Upper lobe of right lung (tissue), 1 donor: ENCODE results near the gene PFKP. TPM values are rescaled to one million over a fixed set of nuclear protein-coding genes. Genes with fewer than 3 reads are reported as not detected.

ENCODE experiments used
- ATAC-seq: fragments of 200-7000 bp; cut with Tn5 transposase; one replicate; pipeline ENCODE4 v1.9.1; 2020; ENCODE audit warnings: mild to moderate bottlenecking, moderate library complexity
- DNase-seq: peaks from one replicate; pipeline ENCODE4 v3.0.0-alpha.2; 2020
- H3K27ac ChIP-seq: fragments of 200-600 bp; one replicate; pipeline ENCODE4 v1.8.0; 2022
- H3K27me3 ChIP-seq: fragments of 200-600 bp; one replicate; pipeline ENCODE4 v1.8.0; 2022; ENCODE audit warnings: mild to moderate bottlenecking
- H3K36me3 ChIP-seq: fragments of 200-600 bp; one replicate; pipeline ENCODE4 v1.8.0; 2022
- H3K4me1 ChIP-seq: fragments of 200-600 bp; one replicate; pipeline ENCODE4 v1.8.0; 2022
- H3K4me3 ChIP-seq: fragments of 200-600 bp; one replicate; pipeline ENCODE4 v1.8.0; 2022; ENCODE audit warnings: mild to moderate bottlenecking
- H3K9me3 ChIP-seq: fragments of 200-600 bp; one replicate; pipeline ENCODE4 v1.8.0; 2022
- intact Hi-C: fragments of 100-400 bp; cut with DNase I; formaldehyde crosslinking; loops from one replicate; pipeline ENCODE4 v1.11.0; 2022
- total RNA-seq: library from RNA; stranded (reverse); fragmentation: NEBNext Ultra II Directional; extraction: Animal tissue kit (Norgen Biotek cat#: 25700); gene quantifications from one replicate; pipeline ENCODE4 v1.2.1, GENCODE V29; 2021
- TF ChIP-seq, protein P1 (sequence below): fragments of 200-600 bp; IDR thresholded peaks from one replicate; pipeline ENCODE4 v1.8.0; 2022; ENCODE audit warnings: antibody characterized with exemption
- donor health status: DM: no; HTN: yes; CAD: no; lungs with severe emphysema.

The PFKP gene
- total RNA-seq, 1 donor from 2014 or later = 29.3 TPM

DNA sequence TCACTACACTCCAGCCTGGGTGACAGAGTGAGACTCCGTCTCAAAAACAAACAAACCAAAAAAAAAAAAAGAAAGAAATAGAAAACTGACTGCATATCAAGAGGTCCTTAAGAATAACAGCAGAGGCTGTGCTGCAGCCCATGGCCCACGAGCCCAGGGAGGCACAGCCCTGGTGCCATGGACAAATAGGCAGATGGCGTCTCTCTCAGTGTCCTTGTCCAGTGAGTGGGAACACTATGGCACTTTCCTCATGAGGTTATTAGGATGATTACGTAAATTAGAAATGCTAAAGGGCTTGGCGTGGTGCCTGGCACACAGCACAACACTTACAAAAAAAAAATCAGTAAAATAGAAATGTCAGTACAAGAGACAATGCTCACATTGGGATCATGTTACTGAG, 33.4 kb upstream of the PFKP start:
- Histone ChIP-seq H3K36me3 (no peaks in the 10 kb centered on the region), H3K27ac (no peak overlapping the region), H3K4me1 (no peaks in the 10 kb centered on the region), H3K27me3 (peaks cover 8% of the 10 kb centered on the region), H3K4me3 (no peak overlapping the region), H3K9me3 (no peaks in the 10 kb centered on the region)
- DNase-seq (no peak), ATAC-seq (peak; percentile 47)
- intact Hi-C loops = no loop called here
- TF ChIP-seq, protein P1, sequence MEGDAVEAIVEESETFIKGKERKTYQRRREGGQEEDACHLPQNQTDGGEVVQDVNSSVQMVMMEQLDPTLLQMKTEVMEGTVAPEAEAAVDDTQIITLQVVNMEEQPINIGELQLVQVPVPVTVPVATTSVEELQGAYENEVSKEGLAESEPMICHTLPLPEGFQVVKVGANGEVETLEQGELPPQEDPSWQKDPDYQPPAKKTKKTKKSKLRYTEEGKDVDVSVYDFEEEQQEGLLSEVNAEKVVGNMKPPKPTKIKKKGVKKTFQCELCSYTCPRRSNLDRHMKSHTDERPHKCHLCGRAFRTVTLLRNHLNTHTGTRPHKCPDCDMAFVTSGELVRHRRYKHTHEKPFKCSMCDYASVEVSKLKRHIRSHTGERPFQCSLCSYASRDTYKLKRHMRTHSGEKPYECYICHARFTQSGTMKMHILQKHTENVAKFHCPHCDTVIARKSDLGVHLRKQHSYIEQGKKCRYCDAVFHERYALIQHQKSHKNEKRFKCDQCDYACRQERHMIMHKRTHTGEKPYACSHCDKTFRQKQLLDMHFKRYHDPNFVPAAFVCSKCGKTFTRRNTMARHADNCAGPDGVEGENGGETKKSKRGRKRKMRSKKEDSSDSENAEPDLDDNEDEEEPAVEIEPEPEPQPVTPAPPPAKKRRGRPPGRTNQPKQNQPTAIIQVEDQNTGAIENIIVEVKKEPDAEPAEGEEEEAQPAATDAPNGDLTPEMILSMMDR = no peak

DNA sequence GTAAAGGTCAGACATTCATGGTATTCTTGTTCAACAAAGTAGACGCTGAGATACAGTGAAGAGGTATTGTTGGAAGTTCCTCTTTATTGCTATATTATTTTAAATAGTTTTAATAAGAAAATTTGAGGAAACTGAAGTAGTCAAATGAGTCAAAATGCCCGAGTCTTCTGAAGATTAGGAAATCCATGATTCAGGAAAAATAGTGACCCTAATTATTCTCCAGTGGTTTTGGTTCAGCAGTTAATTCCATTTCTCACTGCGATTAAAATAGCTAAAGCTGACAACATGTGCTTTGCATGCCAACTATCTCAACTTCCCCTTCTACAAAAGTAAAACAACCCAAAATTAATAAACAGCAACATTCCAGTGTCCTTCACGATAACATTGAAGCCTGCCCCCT, 32.7 kb upstream of the PFKP start:
- H3K27ac ChIP-seq = no peak overlapping the region
- H3K9me3 ChIP-seq = no peaks in the 10 kb centered on the region
- no peaks in the 10 kb centered on the region for H3K4me1 ChIP-seq
- TF ChIP-seq, protein P1 = no peak
- intact Hi-C loops = no loop called here
- no peak overlapping the region for H3K4me3 ChIP-seq
- H3K36me3 ChIP-seq = no peaks in the 10 kb centered on the region
- H3K27me3 ChIP-seq = peaks cover 8% of the 10 kb centered on the region
- DNase-seq = no peak
- ATAC-seq = no peak

DNA sequence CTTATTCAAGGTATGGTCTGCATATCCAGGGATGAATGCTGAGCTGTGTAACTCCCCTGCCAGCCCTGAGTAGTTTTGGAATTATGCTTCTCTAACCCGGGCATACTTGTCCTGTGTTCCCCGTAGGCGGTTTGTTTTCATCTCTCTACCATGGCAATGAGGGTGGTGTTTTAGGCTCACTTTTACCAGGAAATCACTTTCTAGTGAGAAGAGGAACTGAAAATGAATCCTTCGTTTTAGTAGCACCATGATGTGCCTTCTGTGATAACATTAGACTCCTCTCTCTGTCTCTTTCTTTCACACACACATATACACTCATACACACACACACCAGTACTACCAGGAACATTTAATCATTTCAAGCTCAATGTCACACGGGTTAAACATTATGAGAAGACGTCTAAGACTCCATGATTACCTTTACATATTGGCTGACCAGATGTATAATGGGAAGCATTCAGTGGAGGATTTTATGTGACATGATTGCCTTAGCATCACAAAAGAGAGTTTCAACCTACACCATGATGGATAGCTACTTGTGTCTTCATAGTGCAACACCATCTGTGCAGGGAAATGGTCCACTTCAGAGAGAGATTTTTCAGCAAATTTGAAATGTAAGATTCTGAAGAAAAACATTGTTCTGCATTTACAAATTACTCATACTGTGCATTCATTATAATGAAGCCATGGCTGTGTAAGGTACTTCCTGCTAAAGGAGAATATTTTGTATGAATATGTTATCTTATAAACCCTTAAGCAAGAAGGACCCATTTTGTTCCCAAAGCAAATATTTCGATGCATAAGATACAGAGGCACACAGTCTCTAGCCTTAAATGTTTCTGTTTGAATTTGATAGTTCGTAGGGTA, 31.0 kb upstream of the PFKP start:
- no peaks in the 10 kb centered on the region for H3K9me3 ChIP-seq
- intact Hi-C loops = no loop called here
- no peak overlapping the region for H3K27ac ChIP-seq
- no peaks in the 10 kb centered on the region for H3K4me1 ChIP-seq
- no peaks in the 10 kb centered on the region for H3K36me3 ChIP-seq
- peak; percentile 84 for ATAC-seq
- no peaks in the 10 kb centered on the region for H3K27me3 ChIP-seq
- DNase-seq = no peak
- TF ChIP-seq, protein P1 = no peak
- no peak overlapping the region for H3K4me3 ChIP-seq

DNA sequence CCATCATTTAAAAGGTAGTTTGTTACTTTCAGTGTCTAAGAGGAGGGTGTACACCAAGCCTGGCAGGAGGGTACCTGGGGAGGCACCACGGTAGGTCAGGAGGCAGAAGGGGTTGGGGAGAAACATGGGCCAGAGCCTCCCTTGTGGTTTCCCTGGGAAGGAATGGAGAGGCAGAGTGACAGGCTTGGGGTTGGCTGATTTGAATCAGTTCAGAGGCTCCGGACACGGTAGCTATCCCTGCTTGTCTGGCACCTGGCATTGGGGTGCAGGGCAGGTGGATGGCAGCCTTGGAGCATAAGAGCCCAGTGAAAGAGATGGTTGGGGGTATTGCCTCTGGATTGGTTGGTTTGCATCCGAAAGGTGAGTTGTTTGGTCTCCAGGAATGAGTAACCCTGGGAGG, 30.2 kb upstream of the PFKP start:
- no peak for DNase-seq
- H3K4me3 ChIP-seq = no peak overlapping the region
- no peak for ATAC-seq
- H3K27me3 ChIP-seq = no peaks in the 10 kb centered on the region
- H3K4me1 ChIP-seq = no peaks in the 10 kb centered on the region
- no peaks in the 10 kb centered on the region for H3K9me3 ChIP-seq
- no peaks in the 10 kb centered on the region for H3K36me3 ChIP-seq
- H3K27ac ChIP-seq = no peak overlapping the region
- TF ChIP-seq, protein P1 = no peak
- intact Hi-C loops = no loop called here

DNA sequence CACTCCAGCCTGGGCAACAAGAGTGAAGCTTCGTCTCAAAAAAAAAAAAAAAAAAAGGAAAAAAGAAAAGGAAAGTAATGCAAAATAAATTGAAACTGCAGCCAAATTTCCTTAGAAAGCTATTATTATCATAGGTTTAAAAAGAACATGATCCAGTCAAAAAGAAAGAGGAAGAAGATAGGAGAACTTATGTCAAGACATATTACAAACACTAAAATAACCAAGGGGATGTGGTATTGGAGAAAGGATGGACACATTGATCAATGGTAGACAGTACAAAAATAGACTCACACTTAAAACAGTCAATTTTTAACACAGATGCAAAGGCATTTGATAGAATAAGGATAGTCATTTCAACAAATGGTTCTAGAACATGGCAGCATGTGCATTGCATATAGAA, 27.3 kb upstream of the PFKP start:
- Histone ChIP-seq H3K9me3 (no peaks in the 10 kb centered on the region), H3K4me1 (no peaks in the 10 kb centered on the region), H3K36me3 (no peaks in the 10 kb centered on the region), H3K27me3 (no peaks in the 10 kb centered on the region), H3K4me3 (no peak overlapping the region), H3K27ac (no peak overlapping the region)
- intact Hi-C loops = no loop called here
- peak; percentile 29 for ATAC-seq
- TF ChIP-seq, protein P1 = no peak
- no peak for DNase-seq
